22Rv1 (cell line): ENCODE results near the gene KCNK6.

Source experiments
- H3K27ac ChIP-seq: fragments of 450-650 bp; 2 replicates; pipeline ENCODE4 v1.5.1; 2017
- CTCF ChIP-seq: fragments of 450-650 bp; IDR thresholded peaks from 2 replicates; pipeline ENCODE4 v1.5.1; 2017; ENCODE audit warnings: mild to moderate bottlenecking
- ZFX ChIP-seq: fragments of 450-650 bp; IDR thresholded peaks from 2 replicates; pipeline ENCODE4 v1.6.1; 2017; ENCODE audit warnings: antibody characterized with exemption, borderline replicate concordance

The KCNK6 gene

GRCh38 chr19:38315657-38316476 lies 3.8 kb upstream of the KCNK6 start, which contains the start of gene YIF1B:
Gene YIF1B (minus strand): TSS chr19:38315947. CDS start chr19:38315917, 30 bp downstream.
- TF ChIP-seq ZFX (no peak), CTCF (no peak)
- H3K27ac ChIP-seq, result peak within 1 kb of the TSS; percentile 82

DNA sequence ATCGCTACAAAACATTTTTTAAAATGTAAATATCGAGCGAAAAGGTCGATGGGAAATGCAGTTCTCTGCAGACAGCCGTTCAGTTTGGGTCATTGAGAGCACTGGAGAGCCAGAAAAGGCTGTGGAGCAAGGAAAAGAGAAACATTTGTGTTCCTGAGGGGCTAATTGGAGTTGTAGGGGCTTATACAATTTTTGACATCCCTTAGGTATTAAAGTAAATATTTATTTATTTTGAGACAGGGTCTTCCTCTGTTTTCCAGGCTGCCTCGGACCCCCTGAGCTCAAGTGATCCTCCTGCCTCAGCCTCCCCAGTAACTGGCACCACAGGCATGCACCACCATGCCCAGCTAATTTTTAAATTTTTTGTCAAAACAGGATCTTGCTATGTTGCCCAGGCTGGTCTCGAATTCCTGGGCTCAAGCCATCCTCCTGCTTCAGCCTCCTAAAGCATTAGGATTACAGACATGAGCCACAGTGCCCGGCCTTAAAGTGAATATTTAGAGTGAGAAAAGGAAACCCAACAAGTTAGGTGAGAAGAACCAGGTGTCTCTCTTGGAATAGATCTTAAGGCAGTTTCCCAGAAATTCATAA lies 3.1 kb upstream of the KCNK6 start:
- no peak for TF ChIP-seq ZFX
- TF ChIP-seq CTCF, result no peak
- H3K27ac ChIP-seq, result peak overlapping the region; percentile 82

DNA sequence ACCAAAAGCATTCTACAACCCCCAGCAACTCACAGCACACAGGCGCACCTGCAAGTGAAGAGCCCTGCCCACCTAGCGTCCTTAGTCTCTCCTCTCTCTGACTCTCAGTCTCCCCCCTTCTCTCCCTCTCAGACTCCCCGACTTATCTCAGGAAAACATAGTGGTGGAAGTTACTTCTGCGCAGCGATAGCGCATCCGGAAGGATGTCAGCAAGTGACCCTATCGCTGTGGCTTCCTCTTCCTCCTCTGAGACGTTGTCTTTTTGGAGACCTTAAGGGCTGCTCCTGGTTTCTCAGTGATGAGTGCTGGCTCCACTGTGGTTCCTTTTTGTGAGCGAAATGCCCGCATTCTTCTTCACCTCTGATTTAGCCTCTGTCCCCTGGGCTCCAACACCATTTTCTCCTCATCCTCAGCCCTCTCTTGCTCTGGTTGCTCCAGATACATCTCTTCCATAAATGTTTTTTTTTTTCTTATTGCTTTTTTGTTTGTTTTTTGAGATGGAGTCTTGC lies 2.5 kb upstream of the KCNK6 start:
- TF ChIP-seq CTCF, result no peak
- TF ChIP-seq ZFX, result no peak
- 0 out of 2 replicates have a peak overlapping the region, but pooled peaks have one; percentile 82 for H3K27ac ChIP-seq

GRCh38 chr19:38318660-38319059 lies 985 bp upstream of the KCNK6 start:
- no peak overlapping the region for H3K27ac ChIP-seq
- TF ChIP-seq ZFX (no peak), CTCF (no peak)

- no peak overlapping the region for H3K27ac ChIP-seq
- TF ChIP-seq ZFX, result no peak
- no peak for TF ChIP-seq CTCF
These were observed 1.3 kb downstream of the KCNK6 start for GRCh38 chr19:38320969-38321339.

- no peak overlapping the region for H3K27ac ChIP-seq
- TF ChIP-seq CTCF (no peak), ZFX (no peak)
These were observed 2.1 kb downstream of the KCNK6 start for GRCh38 chr19:38321646-38322196.

DNA sequence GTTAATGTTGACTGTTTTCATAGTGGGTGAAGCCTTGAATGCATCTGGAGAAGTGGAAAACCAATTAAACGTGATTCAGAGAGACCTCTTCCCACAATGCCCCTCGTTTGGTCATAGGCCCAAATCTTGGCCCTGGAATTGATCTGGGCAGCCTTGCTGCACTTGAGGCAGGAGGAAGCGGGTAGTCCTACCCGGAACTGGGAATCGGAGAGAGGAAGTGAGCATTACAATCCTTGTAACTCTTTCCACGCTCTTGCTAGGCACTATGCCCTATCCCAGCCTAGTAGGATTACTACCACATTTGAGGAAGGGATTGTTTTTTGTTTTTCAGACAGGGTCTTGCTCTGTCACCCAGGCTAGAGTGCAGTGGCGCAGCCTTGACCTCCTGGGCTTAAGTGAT lies 3.6 kb downstream of the KCNK6 start:
- TF ChIP-seq CTCF (no peak), ZFX (no peak)
- no peak overlapping the region for H3K27ac ChIP-seq
